GM21737 (cell line): ENCODE results near the gene ST6GALNAC6.
"Not testable (repeated sequence)": the region's sequence is repeated elsewhere in the genome, so short reads cannot be mapped to it uniquely, and the experiment has no call there.

ENCODE experiments used
- ATAC-seq: cut with Tn5 transposase; IDR thresholded peaks from one replicate; pipeline ENCODE4 v1.9.1; 2021; ENCODE audit warnings: mild to moderate bottlenecking, moderate library complexity; ENCODE audit not compliant: unreplicated experiment

The ST6GALNAC6 gene

DNA sequence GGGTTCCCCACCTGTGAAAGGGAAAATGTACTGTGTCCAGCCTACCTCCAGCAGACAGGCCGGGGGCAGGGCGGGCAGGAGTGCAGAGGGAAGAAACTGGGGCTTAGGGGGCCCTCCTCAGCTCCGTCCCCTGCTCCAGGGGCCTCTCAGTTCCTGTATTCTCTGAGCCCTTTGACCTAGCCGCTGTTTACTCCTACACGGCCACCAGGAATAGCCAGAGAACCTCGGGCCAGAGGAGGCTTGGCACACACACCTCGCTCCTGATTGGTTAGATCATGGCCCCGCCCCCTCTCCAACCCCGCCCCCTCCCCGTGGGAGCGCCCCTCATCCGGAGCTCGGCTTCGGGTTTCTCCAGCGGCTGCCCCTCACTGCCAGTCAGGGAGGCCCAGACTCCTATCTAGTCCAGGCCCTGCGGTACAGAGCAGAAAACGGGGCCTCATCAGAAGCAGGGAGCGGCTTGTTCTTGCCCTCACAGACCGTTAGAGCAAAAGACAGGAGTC is 2.2 kb downstream of the ST6GALNAC6 start:
- ATAC-seq: no peak

DNA sequence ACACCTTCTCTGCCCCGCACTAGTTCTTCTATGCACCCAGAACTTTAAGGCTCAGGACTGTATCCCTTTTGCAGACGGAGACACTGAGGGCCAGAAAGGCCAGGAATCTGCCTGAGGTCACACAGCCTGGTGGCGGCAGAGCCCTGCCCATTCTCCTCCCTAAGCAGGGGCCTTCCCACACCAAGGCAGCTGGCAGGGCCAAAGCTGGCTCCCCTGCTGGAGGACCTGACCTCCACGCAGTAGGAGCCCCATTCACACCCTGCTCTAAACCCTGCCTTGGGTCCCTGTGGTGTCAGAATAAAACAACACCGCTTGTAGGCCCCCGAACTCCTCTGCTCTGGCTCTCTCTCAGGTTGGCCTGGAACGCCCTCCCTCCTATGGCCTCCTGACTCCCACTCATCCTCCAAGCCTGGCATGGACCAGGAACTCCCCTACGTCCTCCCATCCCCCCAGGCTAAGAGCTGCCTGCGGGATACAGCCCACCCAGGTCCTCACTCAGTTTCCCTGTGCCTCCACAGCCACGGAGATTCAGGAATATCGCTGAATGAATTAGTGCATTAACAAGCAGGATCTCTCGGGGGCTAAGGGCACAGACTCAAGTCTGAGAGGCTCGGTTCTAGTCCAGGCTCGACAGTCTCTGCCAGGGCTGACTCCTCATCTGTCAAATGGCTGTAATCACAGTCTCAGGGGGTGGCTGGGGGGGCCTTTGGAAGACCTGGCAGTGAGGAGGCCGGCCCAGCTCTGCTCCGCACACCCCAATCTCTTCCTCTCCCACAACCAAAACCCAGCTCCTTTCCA is 2.8 kb downstream of the ST6GALNAC6 start:
- no peak for ATAC-seq

DNA sequence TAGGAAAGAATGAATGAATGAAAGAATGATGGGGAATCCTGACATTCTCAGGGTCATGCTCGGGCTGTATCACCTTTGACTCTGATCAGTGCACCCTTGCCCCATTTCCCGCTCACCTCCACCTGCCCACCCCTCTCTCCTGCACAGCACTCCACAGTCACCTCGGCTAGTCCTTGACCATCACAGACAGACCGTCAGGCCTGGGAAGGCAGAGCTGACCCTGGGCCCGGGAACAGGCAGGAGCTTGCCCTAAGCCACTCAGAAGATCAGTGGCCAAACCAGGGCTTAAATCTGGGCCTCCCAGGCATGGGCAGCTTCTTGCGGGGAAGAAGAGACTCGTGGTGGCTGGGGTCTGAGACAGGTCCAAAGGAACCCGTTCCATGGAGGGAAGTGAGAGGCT is 3.6 kb downstream of the ST6GALNAC6 start:
- ATAC-seq: no peak

- ATAC-seq: no peak
Observed at GRCh38 chr9:127893392-127893791, 6.0 kb downstream of the ST6GALNAC6 start.

GRCh38 chr9:127892831-127893230 is 6.6 kb downstream of the ST6GALNAC6 start:
- ATAC-seq: no peak

DNA sequence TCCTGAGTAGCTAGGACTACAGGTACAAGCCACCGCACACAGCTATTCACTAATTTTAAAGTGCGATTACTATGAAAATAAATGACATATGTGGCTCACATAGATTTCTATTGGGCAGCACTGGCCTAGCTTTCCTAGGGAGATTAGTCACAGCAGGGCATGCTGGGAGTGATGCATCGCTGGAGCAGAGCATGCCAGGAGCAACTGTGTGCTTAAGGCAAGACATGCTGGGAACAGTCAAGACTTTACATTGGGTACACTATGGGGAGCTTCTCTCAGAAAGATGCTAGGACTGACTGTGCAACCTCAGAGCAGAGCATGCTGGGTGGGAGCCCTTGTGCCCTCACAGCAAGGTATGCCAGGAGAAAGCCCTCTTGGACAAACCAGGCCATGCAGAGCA is 9.3 kb downstream of the ST6GALNAC6 start:
- ATAC-seq: no peak

- no peak for ATAC-seq
Observed at GRCh38 chr9:127887792-127888191, 11.6 kb downstream of the ST6GALNAC6 start.

DNA sequence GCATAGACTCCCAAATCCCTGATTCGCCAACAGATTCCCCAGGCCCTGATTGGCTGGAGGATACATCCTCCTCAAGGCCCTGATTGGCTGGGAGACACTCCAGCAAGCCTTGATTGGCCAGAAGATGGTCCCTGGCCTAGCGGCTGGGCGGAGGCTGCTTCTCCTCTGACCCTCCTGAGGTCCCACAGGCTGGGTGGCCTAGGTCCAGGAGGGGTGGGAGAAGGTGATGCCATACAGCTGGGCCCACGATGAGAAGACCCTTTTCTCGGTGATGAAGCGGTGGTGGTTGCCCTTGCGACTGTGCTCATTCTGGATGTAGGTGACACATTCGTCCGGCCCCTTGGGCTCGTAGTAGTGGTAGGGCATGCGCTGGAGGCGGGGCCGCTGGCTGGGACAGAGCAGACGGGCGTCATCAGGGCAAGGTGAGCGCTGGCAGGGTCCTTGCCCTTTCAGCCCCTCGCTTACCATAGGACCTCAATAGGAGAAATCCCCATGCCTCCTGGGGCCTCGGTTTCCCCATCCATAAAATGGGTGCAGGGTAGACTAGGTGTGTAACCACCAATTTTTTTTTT is 12.9 kb downstream of the ST6GALNAC6 start:
- no peak for ATAC-seq

DNA sequence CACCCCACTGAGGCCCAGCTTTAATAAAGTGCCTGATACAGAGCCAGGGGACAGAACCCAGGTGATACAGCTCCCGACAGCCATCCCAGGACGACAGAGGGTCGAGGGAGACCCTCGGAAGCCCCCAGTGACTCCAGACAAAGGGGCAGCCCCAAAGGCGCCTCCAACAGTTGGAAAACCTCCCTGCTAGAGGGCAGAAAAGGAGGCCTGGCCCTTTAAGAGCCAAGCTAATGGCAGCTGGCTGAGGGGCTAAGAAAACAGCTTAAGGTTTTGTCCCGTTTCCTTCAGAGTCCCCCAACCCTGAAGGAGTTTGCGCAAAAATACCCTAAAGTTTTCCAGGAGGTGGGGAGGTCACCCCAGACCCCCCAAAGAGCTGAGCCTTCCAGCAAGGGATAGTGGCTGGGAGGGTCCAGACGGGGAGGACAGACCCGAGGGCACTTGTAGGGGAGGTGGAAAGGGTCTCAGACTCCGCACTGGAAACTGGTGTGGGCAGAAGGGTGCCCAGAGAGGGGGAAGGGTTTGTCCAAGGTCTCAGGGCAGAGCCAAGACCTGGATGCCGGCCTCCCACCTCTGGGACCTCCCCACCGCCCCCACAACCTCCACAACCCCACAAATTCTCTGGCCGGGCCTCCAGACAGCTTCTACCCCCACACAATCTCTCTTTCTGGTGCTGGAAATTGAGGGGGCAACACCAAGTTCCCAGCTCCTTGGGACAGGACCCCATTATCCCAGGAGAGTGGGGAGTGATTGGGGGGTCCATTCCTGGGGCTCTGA is 13.7 kb downstream of the ST6GALNAC6 start:
- no peak for ATAC-seq

GRCh38 chr9:127884976-127885490 is 14.4 kb downstream of the ST6GALNAC6 start:
- no peak for ATAC-seq

GRCh38 chr9:127884427-127884911 is 14.9 kb downstream of the ST6GALNAC6 start:
- no peak for ATAC-seq

GRCh38 chr9:127883959-127884358 is 15.4 kb downstream of the ST6GALNAC6 start:
- ATAC-seq: no peak

- ATAC-seq: not testable (repeated sequence)
Observed at GRCh38 chr9:127881715-127882114, 17.7 kb downstream of the ST6GALNAC6 start.

GRCh38 chr9:127880143-127880542 is 19.3 kb downstream of the ST6GALNAC6 start:
- no peak for ATAC-seq

DNA sequence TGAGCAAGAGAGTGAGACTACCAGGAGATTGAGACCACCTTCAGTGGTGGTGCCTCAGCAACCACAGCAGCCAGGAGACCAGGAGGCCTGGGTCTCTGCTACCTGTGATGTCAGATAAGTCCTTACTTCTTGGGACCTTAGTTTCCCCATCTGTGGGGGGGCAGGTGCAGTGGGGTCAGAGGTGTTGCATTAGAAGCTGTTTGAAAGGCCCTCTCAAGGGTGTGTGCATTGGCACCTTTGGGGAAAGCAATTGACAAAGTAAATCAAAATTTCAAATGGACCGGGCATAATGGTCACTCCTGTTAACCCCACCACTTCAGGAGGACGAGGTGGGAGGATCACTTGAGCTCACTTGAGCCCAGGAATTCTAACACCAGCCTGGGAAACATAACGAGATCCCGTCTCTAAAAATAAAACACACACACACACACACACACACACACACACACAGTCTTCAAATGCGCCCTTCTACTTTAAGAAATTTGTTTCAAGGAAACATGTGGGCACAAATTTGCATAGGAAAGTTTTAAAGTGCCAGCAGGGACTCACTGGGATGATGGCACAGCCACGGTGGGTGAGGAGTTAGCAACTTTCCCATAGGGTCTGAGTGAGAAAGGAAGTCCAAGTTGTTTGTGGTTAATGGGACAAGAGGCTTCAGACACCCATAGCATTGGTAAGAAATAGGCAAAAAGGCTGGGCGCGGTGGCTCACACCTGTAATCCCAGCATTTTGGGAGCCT is 20.6 kb downstream of the ST6GALNAC6 start:
- ATAC-seq: no peak

DNA sequence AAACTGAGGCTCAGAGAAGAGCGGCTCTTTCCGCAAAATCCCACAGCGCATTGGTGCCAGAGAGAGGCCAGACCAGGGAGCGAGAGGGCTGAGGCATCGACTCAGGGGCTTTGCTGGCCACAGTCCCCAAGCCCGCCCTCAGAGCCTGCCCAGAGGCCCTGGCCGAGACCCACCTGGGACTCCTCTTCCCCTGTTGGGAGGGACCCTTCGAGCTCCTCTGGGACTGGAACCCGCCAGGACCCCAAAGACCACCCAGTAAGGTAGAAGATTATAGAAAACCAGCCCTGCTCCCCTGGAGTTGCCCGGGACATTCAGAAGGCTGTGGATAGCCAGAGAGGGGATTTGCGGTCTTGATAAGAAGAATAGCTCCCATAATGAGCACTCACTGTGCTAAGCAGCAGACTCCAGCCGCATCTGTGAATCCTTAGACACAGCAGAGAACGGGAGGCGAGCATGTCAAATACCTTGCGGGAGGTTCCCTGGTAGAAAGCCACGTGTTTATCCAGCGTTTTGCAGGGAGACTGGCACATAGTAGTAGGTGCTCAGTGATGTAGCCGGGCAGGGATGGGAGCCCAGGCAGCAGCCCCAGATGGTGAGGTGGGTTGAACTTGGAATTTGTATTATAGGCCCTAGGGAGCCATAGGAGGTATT is 21.3 kb downstream of the ST6GALNAC6 start:
- no peak for ATAC-seq

GRCh38 chr9:127877566-127877998 is 21.8 kb downstream of the ST6GALNAC6 start, which contains the start of gene AK1:
AK1 (minus strand) TSS chr9:127877675; CDS start chr9:127874617, 3,058 bp downstream.
- no peak for ATAC-seq

DNA sequence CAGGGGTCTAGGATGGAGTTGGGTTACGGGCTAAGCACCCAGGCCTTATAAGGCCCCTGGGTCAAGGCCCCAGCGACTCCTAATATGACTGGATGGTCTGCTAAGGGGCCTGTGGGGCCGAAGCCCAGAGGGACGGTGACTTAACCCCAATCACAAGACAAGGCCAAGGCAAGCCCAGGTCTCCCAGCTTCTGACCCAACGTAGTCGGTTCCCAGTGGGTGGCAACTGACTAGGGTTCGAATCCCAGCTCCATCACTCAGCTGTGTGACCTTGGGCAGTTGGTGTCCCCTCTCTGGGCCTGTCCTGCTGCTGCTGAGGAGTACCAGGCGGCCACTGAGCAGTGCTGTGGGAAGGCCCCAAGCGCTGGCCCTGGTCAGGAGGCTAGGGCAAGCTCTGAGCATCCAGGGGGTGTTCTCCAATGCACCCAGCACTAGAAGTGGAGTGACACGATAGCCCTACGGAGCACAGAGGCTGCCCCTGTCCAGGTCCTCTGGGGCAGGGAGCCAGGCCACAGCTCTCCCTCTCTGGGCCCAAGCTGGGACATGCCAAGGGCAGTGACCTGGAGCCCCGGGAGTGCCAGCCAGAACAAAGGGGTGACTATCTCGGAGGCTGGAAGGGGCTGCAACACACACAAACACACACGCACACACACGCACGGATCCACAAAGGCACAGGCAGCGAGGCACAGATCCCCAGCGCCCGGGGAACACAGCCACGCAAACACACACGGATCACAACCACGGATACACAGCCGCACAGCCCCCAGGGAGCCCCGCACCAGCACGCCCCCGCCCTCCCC is 22.4 kb downstream of the ST6GALNAC6 start:
- no peak for ATAC-seq
